SKM-1 treated with dmso at 0.1 percent for 144 hours (cell line): ENCODE measurements around the gene FUS.
"Not testable (repeated sequence)": the region's sequence is repeated elsewhere in the genome, so short reads cannot be mapped to it uniquely, and the experiment has no call there.

ENCODE experiments used
- DNase-seq: peaks from one replicate; lab custom pipeline; 2025; ENCODE audit not compliant: unreplicated experiment; lab: John Stamatoyannopoulos, UW

The FUS gene

GRCh38 chr16:31143011-31143693 is 36.8 kb upstream of the FUS start:
- DNase-seq: no peak

- DNase-seq: no peak
Observed at GRCh38 chr16:31143694-31144148, 36.2 kb upstream of the FUS start.

- not testable (repeated sequence) for DNase-seq
Observed at GRCh38 chr16:31144418-31144817, 35.5 kb upstream of the FUS start.

GRCh38 chr16:31145398-31145990 is 34.4 kb upstream of the FUS start:
- no peak for DNase-seq

GRCh38 chr16:31147574-31147973 is 32.4 kb upstream of the FUS start:
- DNase-seq: no peak

- no peak for DNase-seq
Observed at GRCh38 chr16:31148281-31148728, 31.6 kb upstream of the FUS start.

- no peak for DNase-seq
Observed at GRCh38 chr16:31148896-31149295, 31.0 kb upstream of the FUS start.

- no peak for DNase-seq
Observed at GRCh38 chr16:31149332-31149731, 30.6 kb upstream of the FUS start.

GRCh38 chr16:31149894-31150890 is 29.7 kb upstream of the FUS start, which contains the start of gene PRSS36:
TSS of gene PRSS36 (minus strand) at chr16:31150066. CDS start at chr16:31150035, 31 bp downstream.
- no peak for DNase-seq

GRCh38 chr16:31150976-31151375 is 29.0 kb upstream of the FUS start:
- peak; percentile 54 for DNase-seq

GRCh38 chr16:31157136-31157535 is 22.8 kb upstream of the FUS start:
- peak; percentile 67 for DNase-seq

- DNase-seq: no peak
Observed at GRCh38 chr16:31167315-31167714, 12.6 kb upstream of the FUS start.

- DNase-seq: no peak
Observed at GRCh38 chr16:31168848-31169247, 11.1 kb upstream of the FUS start.

- not testable (repeated sequence) for DNase-seq
Observed at GRCh38 chr16:31170048-31170447, 9.9 kb upstream of the FUS start.

GRCh38 chr16:31177136-31177535 is 2.8 kb upstream of the FUS start:
- DNase-seq: no peak

GRCh38 chr16:31179219-31179746 is 656 bp upstream of the FUS start:
- DNase-seq: no peak

- no peak for DNase-seq
Observed at GRCh38 chr16:31181102-31181830, 1.3 kb downstream of the FUS start.

GRCh38 chr16:31182391-31182790 is 2.5 kb downstream of the FUS start:
- DNase-seq: no peak

- no peak for DNase-seq
Observed at GRCh38 chr16:31183432-31184428, 3.8 kb downstream of the FUS start.
